Measurements from ENCODE around the gene FOSL2.

DNA sequence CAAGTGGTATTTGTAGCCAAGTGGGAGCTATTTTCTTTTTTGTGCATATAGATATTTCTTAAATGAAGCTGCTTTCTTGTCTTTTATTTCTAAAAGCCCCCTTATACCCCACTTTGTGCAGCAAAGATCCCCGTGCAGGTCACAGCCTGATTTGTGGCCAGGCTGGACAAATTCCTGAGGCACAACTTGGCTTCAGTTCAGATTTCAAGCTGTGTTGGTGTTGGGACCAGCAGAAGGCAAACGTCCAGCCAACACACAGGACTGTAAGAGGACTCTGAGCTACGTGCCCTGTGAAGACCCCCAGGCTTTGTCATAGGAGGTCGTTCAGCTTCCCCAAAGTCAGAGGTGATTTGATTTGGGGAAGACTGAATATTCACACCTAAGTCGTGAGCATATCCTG, 21.9 kb downstream of the FOSL2 start:
- no peak for TF ChIP-seq POLR2A (IDR thresholded peaks at IDR 0.05)
- no peak for TF ChIP-seq CTCF (IDR thresholded peaks at IDR 0.05)

Measured in vagina (tissue), 2 donors.